ENCODE results near the gene MAD2L1BP.
"Not testable (repeated sequence)": the region's sequence is repeated elsewhere in the genome, so short reads cannot be mapped to it uniquely, and the experiment has no call there.

The MAD2L1BP gene, protein sequence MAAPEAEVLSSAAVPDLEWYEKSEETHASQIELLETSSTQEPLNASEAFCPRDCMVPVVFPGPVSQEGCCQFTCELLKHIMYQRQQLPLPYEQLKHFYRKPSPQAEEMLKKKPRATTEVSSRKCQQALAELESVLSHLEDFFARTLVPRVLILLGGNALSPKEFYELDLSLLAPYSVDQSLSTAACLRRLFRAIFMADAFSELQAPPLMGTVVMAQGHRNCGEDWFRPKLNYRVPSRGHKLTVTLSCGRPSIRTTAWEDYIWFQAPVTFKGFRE

GRCh38 chr6:43635387-43636307 lies at the start of gene MAD2L1BP:
Gene MAD2L1BP (plus strand): TSS chr6:43635840. CDS start chr6:43635876, 36 bp downstream.
- peak; percentile 90 for DNase-seq

DNA sequence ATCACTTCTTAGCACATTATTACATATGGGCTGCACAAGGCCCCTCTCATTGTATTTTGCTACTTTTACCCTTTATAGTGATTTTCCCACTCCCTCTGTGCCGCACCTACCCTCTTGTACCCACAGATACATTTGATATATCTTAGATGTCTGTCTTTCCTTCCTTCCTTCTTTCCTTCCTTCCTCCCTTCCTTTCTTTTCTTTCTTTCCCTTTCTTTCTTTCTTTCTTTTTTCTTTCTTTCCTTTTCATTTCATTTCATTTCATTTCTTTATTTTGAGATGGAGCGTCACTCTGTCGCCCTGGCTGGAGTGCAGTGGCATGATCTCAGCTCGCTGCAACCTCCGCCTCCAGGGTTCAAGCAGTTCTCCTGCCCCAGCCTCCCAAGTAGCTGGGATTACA lies 47.4 kb upstream of the MAD2L1BP start:
- no peak for DNase-seq

- DNase-seq, result not testable (repeated sequence)
These were observed 46.1 kb upstream of the MAD2L1BP start for GRCh38 chr6:43589564-43589963.

GRCh38 chr6:43593938-43594337 lies 41.7 kb upstream of the MAD2L1BP start:
- no peak for DNase-seq

- no peak for DNase-seq
These were observed 35.0 kb upstream of the MAD2L1BP start for GRCh38 chr6:43600595-43600994.

DNA sequence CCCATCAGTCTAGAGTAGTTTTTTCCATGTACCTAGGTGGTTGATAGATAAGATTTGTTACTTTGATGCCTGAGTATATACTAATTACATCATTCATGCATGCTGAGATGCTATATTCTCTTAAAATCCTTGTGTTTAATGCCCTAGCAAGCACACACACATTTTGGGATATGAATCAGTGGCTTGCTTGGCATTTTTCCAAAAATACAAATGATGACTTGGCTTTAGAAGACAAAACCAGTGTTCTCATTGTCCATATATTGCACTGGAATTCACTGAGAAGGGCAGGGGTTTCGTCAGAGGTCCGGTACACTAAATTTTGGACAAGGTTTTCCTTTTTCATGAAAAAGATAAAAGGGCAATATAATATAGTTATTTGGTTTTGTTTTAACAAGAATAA lies 31.5 kb upstream of the MAD2L1BP start:
- no peak for DNase-seq

GRCh38 chr6:43606019-43606418 lies 29.6 kb upstream of the MAD2L1BP start:
- no peak for DNase-seq

- peak; percentile 51 for DNase-seq
These were observed 27.3 kb upstream of the MAD2L1BP start for GRCh38 chr6:43608310-43608763.

DNA sequence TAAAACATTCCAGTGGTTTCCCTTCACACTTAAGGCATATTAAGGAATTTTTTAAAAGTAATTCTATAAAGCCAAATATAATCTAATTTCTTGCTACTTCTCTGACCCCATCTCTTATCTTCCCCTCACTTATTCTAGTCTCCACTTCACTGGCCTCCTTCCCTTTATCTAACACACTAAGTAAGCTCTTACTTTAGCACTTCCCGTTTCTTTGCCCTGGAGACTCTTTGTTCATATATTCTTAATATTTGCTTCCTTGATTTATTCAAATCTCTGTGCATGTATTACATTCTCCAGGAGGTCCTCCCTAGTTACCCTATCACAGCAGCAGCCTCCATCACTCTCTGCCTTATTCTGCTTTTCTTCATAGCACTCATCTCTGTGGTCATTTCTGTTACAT lies 26.8 kb upstream of the MAD2L1BP start:
- DNase-seq, result no peak

GRCh38 chr6:43609402-43609801 lies 26.2 kb upstream of the MAD2L1BP start:
- no peak for DNase-seq

- DNase-seq, result no peak
These were observed 25.2 kb upstream of the MAD2L1BP start for GRCh38 chr6:43610431-43610830.

DNA sequence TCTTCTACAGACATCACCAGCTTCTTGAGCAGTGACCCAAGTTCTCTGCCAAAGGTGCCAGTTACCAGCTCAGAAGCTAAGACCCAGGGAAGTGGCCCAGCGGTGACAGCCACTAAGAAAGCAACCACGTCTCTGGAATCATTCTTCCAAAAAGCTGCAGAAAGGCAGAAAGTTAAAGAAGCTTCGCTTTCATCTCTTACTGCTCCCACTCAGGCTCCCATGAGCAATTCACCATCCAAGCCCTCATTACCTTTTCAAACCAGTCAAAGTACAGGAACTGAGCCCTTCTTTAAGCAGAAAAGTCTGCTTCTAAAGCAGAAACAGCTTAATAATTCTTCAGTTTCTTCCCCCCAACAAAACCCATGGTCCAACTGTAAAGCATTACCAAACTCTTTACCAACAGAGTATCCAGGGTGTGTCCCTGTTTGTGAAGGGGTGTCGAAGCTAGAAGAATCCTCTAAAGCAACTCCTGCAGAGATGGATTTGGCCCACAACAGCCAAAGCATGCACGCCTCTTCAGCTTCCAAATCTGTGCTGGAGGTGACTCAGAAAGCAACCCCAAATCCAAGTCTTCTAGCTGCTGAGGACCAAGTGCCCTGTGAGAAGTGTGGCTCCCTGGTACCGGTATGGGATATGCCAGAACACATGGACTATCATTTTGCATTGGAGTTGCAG lies 21.8 kb upstream of the MAD2L1BP start:
- no peak for DNase-seq

DNA sequence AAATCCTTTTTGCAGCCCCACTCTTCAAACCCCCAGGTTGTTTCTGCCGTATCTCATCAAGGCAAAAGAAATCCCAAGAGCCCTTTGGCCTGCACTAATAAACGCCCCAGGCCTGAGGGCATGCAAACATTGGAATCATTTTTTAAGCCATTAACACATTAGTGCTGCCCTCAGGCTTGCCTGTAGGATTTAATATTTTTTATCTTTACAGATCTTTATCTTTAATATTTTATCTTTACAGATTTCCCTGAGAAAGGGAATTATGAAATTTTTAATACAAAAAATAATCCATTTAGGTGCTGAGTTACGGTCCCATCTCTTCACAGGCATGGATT lies 21.3 kb upstream of the MAD2L1BP start:
- DNase-seq, result no peak

- no peak for DNase-seq
These were observed 18.7 kb upstream of the MAD2L1BP start for GRCh38 chr6:43616725-43617472.

GRCh38 chr6:43621078-43621835 lies 14.4 kb upstream of the MAD2L1BP start:
- no peak for DNase-seq

DNA sequence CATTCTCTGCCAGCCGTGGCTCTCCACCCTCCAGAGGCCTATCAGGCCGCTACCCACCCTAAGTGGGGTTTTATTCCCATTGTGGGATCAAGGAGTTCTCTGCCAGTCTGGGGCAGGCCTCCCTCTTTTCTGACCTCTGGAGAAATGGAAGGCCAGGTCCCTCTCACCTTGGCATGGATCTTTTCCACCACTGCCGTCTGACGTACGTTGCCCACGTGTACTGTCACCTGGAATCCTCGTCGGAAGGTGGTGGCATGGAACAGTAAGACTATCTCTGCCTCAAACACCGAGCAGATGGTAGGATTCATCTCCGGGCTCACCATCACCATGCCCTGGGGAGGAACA lies 13.8 kb upstream of the MAD2L1BP start:
- DNase-seq, result no peak

DNA sequence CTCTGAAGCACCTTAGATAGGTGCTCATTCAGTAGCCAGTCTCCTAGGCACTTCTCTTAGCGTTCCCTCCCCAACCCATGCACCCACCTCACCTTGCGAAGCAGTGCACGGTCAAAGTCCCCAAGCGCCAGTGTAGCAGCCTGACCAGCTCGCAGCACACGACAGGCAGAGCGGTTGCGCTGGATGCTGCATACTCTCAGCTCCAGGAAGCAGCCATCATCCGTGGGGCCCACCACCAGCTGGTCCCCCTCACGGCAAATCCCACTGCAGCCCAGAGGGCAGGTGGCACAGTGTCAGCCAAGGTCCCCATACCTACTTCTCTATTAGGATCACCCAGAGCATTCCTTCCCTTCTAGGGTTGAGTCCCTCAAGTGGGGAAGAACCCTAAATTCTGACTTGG lies 13.1 kb upstream of the MAD2L1BP start:
- DNase-seq, result no peak

- DNase-seq, result no peak
These were observed 11.5 kb upstream of the MAD2L1BP start for GRCh38 chr6:43623880-43624785.

DNA sequence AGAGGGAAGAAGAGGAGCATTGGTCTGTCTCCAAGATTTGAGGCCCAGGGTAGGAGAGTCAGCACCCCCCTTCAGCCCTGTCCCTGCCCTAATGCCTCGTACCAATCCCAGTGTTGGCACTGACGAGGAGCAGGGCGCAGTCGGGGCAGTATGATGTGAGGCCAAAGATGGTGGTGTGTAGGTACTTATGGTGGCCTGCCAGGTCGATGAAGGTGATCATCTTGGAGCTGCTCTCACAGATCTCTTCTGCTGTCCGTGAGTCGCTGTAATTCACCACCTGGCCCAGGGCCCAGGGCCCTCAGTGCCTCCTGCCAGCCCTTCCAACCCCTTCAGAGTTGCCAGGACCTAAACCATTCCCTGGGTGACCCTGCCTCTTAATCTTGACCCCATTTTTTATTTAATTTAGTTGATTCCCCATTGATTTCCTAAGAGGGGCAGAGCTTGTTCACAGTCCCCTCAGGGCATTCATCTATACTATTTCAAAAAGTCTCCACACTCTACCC lies 10.8 kb upstream of the MAD2L1BP start:
- no peak for DNase-seq

DNA sequence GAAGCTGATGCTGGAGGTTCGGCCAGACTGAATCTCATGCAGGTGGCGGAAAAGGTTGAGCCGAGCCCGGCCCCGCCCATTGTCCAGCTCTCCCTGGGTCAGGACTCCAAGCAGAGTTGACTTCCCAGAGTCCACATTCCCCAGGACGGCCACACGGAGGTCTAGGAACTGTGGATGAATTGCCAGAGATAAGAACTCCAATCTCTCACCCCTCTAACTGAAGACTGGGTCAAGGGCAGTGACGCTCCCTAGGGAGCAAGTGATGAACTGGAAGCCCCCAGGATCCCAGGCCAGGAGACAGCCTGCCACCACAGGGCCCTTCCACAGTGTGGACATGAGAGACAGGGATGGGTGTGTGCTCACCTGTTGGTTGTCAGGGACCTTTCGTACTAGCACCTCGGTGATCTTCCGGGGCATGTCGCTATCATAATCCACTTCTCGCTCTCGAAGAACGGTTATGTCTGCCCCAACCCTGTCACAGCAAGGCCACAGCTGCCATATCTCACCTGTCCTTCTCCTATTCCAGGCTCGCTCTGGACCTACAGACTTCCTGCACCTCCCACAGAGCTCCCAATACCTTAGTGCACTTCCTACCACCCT lies 10.1 kb upstream of the MAD2L1BP start:
- no peak for DNase-seq

Measured in right hindlimb (tissue), 1 donor.